ENCODE data around the gene DCUN1D1.

Gene DCUN1D1

DNA sequence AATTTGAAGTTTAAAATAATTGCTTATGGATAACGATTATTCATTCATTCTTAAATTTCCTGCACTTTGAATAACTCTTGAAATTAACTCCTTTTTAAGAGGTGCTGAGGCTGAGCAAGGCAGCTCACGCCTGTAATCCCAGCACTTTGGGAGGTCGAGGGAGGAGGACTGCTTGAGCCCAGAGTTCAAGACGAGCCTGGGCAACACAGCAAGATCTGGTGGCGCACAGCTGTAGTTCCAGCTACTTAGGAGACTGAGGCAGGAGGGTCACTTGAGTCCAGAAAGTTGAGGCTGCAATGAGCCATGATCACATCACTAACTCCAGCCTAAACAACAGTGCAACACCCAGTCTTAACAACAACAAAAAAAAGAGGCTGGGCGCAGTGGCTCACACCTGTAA is 8.0 kb downstream of the DCUN1D1 start:
- no peak for DNase-seq

DNA sequence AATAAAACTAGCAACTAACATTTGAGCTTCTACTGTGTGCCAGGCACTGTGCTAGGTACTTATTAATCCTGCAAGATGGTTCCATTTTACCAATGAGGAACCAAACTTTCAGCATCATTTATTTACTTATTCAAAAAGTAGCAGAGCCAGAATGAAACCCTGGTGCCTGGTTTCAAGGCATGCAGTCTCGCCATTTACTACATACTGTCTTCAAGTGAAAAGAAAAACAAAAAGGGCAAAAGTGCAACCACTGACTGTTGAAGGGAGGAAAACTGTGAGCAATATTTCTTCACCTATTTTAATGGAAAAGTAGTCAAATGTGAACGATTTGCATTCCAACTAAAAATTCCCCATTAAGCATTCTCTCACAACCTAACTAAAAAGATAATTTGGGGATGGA is 8.7 kb downstream of the DCUN1D1 start:
- no peak for DNase-seq

DNA sequence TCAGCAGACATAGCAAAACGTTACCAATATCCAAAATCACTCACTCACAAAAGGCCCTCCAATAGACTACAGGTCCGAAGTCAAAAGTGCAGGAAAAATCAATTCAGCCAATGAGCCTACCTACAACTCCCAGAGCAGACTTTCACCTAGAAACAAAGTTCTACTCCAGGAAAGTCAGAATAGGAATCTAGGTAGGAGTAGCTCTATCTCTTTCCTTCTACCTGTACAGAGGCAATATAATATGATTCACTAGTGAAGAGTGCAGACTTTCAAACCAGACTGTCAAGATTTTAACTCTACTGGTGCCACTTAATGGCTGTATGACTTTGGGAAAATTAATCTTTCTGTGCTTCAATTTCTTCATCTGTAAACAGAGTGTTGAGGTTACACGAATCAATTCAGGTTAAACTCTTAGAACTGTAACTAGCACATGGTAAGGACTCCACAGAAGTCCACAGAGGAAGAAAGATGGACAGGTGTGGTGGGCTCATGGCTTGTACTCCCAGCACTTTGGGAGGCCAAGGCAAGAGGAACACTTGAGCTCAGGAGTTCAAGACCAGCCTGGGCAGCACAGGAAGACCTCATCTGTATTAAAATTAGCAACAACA is 9.4 kb downstream of the DCUN1D1 start:
- no peak for DNase-seq

DNA sequence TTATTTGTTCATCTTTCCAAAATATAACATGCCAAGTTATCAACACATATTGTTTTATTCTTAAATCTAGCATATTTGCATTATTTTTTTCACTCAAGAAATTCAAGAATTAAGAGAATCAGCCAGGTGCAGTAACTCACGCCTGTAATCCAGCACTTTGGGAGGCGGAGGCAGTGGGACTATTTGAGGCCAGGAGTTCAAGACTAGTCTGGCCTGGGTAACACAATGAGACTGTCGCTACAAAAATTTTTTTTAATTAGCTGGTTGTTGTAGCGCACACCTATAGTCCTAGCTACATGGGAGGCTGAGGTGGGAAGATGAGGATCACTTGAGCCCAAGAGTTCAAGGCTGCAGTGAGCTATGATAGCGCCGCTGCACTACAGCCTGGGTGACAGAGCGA is 10.5 kb downstream of the DCUN1D1 start:
- no peak for DNase-seq

DNA sequence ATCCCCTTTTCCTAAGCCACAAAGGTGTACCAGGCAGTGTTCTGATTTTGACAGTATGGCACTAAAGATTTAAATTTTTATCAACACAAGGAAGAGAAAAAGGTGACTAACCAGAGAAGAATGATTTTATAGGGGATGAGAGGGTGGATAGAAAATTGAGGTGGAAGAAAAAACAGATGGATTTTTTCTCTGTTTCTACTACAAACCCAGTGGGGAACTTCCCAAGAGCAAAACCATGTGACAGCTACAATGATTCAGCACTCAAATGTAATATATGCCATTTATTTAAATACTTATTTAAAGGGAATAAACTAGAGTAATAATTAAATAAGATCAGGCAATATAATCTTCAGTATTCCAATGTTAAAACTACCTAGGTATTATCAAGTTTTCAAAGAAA is 11.1 kb downstream of the DCUN1D1 start:
- DNase-seq: no peak

DNA sequence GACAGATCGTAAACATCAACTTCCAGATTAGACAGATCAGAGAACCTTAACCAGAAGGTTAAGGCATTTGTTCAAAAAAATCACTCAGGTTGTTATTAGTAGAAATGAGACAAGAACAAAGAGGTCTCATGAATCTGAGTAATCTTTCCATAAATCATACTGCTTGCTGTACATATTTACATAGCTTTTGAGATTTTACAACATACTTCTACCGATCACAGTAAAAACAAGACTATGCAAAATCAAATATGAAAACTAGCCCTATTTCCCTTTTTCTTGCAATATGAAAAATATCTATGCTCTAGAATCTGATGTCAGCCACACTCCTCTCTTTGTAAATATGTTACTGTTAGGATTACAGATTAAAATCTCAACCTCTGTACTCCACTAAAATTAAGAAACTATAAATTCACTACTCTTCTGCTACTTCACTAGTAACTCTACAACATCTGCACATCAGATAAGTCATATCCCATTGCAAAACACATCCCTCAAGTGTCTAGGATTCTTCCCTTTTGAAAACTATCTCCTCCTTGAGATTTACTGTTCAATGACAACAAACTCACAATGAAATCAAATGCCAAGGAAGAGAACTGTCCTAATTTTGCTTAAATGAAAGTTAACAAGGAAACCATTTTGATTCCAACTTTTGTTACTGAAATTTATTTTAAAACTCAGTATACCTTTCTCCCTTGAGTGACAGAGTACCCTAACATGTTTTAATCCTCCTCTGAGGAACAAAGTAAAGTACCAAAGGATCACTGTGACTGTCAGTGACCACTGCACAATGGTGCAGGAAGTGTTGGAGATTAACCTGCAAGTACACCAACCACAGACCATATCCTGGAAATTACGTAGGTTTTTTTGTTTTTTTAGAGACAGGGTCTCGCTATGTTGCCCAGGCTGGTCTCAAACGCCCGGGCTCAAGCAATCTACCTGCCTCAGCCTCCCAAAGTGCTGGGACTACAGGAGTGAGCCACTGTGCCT is 12.8 kb downstream of the DCUN1D1 start:
- DNase-seq: no peak

DNA sequence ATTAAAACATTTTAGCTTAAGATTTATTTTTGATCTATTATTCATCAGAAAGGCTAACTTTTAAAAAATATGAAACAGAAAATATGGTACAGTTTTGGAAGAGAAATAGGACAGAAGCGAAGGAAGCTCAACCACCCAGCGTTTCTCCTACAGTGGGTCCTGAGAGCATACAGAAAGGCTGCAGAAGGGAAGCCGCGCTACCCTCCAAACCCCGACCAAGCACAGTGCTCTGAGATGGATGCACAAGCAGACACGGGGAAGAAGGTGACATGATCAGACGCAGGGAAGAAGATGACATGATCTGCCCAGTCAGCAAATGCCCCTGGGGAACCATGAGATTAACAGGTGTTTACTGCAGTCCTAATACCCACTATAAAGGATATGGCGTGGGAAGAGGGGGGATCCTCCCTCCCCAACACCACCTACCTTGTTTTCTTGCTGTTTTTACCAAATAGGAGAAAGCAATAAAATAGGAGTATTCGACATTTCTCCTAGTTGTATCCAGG is 14.4 kb downstream of the DCUN1D1 start:
- DNase-seq: no peak

DNA sequence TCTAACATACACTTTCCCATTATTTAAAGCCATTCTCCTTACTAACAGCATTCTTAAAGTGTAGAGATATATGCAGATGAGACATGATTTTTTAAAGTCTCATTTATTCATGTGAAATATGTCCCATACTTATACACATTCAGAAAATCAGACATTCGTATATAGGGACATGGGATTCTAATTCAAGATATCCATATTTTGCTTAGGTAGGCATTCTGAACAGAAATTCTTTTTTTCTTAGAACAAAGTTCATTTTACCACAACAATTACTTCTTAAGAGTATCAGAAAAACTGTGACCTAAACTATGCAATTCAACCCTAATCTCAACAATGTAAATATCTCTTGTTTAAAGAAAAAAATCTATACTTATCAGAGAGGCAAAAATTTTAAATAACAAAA is 16.2 kb downstream of the DCUN1D1 start:
- no peak for DNase-seq

DNA sequence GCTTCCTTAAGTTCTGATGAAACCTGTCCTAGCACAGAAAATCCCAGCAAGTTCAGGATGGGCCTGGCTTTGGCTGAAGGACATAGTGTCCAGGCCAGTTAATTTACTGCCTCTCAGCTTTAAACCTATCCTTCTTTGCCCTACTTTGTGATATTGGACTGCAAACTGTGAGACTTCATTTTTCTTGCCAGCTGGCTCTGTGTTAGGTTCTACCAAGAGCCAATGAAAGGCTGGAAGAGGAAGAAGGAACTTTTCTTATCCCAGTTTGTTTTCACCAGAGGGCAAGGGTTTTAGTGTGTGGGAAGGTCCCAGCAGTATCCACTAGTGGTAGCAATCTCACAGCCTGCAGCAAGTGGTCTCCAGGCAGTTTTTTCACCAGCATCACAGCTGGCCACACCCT is 18.2 kb downstream of the DCUN1D1 start:
- peak in 21 of 51 donors; percentile 6 to 68 (median 21) for DNase-seq

DNA sequence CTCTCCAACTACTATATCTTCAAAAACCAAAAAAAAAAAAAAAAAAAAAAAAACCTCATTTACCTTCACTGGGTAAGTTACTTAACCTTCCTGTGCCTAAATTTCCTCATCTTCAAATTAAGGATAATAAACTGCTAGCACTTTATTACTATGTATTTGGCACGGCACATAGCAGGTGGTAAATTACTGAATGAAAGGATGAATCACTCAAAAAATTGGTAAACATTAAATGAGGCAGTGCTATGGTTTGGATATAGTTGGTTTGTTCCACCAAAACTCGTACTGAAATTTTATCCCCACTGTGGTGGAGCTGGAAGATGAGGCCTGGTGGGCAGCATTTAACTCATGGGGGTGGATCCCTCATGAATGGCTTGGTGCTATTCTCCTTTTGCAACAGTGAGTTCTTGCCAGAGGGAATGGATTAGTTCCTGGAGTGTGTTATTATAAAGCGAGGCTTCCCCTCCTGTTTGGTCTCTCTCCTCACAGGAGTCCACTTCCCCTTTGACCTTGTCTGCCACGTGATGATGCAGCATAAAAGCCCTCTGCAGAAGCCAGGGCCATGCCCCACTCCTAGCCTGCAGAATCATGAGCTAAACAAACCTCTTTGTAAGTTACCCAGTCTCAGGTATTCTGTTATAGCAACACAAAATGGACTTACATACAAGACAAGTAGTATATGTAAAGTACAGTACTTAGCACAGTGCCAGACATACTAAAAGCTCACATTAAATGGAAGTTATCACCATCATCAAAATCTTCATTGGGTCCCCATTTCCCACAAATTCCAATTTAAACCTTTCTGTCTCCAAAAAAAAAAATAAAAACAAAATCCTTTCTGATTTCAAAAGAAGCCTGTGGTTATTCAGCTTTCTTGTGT is 20.6 kb downstream of the DCUN1D1 start:
- peak in 6 of 51 donors; percentile 3 to 14 (median 10) for DNase-seq

DNA sequence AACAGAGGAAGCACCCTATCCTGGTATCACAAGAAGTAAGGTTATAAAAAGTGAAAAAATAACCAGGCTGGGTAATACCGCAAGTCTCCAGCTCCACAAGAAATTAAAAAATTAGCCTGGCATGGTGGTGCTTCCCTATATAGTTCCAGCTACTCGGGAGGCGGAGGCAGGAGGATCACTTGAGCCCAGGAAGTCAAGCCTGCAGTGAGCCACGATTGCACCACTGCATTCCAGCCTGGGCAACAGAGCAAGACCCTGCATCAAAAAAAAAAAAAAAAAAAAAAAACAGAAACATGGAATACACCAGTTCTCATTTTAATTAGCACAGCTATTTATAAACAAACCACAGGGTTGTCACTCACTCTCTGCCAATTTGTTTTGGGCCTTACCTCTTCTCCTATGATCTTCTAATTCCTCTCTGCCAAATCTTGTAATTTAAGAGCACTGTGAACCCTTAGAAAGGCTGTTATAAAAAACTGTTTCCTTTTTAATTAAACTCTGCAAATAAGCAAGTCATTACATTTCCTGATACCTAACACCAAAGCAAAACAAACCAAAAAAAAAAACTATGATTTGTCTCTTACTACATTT is 22.6 kb downstream of the DCUN1D1 start:
- no peak for DNase-seq

DNA sequence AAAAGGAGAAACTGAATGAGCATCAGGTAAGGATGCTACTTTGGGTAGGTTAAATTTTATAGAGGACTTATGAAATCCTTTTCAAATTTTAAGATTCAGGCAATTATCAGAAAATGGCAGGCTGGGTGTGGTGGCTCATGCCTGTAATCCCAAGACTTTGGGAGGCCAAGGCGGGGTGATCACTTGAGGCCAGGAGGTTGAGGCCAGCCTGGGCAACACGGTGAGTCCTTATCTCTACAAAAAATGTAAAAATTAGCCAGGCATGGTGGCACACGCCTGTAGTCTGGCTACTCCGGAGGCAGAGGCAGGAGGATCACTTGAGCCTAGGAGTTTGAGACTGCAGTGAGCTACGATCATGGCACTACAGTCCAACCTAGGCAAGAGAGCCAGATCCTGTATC is 23.1 kb downstream of the DCUN1D1 start:
- DNase-seq: no peak

DNA sequence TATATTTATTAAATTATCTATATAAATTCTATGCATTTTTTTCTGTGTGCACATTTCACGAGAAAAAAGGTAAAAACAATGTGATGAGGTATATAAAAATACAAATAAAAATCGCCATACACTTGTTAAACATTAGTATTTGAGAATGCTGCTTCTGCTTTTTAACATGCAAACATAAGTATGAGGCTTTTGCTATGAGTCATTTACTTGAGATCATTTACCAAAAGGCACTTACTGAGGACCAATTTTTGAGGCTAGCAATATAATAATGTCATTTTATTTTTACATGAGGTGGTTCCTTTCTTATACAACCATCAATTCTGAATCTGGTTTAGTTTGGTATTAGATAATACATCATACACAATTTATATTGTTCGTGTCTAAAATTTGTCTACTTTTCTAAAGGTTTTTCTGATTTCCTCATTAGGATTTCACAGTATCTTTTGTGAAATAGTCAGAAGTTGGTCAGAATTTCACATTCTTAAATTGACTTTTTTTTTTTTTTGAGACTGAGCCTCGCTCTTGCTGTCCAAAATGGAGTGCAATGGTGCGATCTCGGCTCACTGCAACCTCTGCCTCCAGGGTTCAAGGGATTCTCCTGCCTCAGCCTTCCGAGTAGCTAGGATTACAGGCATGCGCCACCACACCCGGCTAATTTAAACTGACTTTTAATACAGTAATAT is 25.6 kb downstream of the DCUN1D1 start:
- DNase-seq: no peak

DNA sequence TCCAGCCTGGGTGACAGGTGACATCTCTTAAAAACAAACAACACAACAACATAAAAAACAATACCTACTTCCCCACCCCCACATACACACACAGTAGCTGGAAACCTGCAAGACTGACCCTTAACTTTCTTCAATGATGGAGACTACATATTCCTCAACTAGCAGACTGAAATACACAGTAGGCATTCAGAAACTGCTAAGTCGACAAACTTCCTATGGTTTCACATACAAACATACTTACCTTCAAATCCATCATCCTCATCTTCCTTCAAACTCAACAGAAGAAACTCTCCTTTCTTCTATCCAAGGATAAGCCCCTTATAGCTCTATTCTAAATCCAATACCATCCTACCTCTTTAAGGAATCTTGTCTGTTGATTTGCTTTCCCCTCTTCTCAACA is 30.6 kb downstream of the DCUN1D1 start:
- DNase-seq: no peak

DNA sequence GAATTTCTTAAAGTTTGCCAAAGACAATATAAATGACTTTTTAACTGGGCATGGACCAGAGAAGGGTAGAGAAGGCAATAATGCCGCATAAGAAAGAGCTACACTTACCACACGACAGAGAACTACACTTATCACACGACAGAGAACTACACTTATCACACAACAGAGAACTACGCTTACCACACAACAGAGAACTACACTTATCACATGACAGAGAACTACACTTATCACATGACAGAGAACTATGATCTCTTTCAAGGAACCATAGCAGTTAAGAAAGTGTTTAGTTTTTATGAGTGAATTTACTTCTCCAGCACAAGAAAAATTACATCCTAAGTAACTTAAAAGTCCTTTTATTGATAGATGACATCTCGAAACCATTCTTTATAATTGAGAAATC is 32.0 kb downstream of the DCUN1D1 start:
- no peak for DNase-seq

DNA sequence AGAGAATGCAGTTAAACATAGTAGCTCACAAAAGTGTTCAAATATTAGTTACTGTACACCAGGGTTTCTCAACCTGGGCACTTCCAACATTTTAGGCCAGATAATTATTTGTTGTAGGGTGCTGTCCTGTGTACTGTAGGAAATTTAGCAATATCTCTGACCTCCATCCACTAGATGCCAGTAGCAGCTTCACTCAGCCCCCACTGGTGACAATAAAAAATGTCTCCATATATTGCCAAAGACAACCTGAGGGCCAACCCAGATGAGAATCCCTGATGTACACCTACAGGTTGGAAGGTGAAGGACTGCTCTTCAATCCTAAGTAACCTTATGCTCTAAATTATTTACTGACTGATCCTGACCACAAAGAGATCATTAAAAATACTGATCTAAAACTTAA is 32.5 kb downstream of the DCUN1D1 start:
- no peak for DNase-seq

DNA sequence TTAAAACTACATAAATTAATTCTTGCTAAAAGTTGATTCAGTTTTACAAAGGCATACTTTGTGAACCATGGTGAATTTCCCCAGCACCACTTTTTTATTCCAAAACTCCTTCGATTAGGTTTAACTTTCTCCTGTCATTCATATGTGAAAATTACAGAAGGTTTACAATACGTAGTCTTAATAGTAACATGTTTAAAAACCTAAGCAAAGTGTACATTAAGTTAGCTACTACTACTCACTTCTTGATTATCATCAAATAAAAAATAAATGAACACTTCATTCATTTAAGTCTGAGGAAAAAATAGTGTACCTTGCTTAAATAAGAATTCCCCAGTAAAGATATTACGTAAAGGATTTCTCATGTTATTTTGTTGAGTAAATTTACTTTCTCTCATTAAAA is 38.6 kb downstream of the DCUN1D1 start:
- no peak for DNase-seq

DNA sequence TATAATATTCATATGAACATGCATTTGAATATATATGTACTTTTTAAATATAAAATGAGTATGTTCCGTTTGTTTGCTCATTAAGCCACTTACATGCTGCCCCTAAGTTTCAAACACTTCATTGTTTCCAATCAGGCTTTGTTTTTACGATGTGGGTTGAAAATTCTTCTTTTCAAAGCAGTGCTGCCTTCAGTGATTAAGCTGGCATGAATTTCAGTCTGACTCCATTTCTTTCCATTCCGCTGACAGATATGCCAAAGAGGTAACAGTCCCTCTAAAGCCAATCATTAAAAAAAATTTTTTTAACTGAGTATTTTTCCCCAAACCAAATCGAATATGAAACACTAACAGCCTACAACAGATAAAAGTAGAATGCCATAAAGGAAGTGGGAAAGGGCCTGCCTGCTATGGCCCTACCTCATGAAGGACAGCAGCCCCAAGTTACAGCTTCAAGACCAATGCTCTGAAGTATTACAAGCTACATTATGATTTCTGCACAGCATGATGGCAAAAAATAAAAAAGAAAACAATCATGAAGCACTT is 40.0 kb downstream of the DCUN1D1 start:
- no peak for DNase-seq

DNA sequence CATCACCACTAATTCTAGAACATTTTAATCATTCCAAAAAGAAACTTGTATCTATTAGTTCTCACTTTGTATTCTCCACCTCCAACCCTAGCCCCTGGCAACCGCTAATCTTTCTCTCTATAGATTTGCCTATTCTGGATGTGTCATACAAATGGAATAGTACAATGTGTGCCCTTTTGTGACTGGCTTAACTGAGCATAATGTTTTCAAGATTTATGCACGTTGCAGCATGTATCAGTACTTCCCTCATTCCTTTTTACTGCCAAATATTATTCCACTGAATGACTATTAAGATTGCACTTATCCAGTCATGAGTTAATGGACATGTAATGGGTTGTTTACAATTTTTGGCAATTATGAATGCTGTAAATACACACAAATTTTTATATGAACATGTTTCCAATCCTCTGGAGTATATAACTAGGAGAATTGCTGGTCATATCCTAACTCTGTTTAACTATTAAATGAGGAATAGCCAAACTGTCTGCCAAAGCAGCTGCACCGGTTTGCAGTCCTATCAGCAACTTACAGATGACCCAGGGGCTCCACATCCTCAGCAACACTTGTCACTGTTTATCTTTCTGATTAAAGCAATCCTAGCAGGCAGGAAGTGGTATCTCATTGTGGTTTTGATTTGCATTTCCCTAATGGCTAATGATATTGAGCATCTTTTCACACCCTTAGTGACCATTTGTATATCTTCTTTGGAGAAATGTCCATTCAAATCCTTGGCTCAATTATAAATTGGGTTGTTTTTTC is 42.9 kb downstream of the DCUN1D1 start:
- no peak for DNase-seq

DNA sequence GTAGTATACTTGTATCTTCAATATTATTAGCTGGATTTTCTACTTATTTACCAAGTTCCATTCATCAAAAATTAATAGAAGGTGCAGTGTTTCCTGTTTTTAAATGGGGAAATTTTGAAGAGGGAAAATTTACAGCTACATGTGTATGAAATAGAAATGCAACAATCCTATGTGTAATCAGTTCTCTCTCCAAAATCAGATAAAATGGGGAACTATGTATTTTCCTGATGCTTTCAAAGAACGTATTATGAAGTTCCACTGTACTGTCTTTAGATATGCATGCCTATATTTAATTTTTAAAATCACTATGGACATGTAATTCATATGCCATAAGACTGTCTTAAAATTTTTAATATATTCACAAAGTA is 43.4 kb downstream of the DCUN1D1 start:
- no peak for DNase-seq
